HCT116 (cell line): ENCODE data around the gene SLC8A2. TPM values are rescaled to one million over a fixed set of nuclear protein-coding genes. Genes with fewer than 3 reads are reported as not detected.

Source experiments
- ATAC-seq: fragments of 200-7000 bp; cut with Tn5 transposase; 2 replicates; pipeline ENCODE4 v1.9.1; 2020; ENCODE audit warnings: mild to moderate bottlenecking, moderate library complexity
- BruUV-seq: library from RNA; stranded (reverse); fragments of 400-500 nt; replicated peaks from 2 replicates; lab custom pipeline; 2021; lab: Mats Ljungman, UMichigan
- CTCF ChIA-PET: fragments of 300-600 bp; sonication (Branson Sonifier 250); formaldehyde crosslinking; loops from one replicate; lab custom pipeline; 2021; ENCODE audit warnings: antibody characterized with exemption; lab: Charles Lee
- POLR2A ChIA-PET: fragments of 300-600, 350-600 bp; sonication (Branson Sonifier 250); formaldehyde crosslinking; loops from one replicate; lab custom pipeline; 2021; ENCODE audit warnings: antibody characterized with exemption; lab: Charles Lee
- RAD21 ChIA-PET, 2 experiments: fragments of 300-600 bp; sonication (Branson Sonifier 250); formaldehyde crosslinking; loops; one replicate each; lab custom pipeline; 2023; ENCODE audit warnings: low total read pairs in 2 of 2; ENCODE audit not compliant: uncharacterized antibody in 2 of 2, unreplicated experiment in 2 of 2, low non-redundant PET in 1 of 2; lab: Charles Lee
- DNase-seq: peaks from one replicate; pipeline ENCODE4 v3.0.0-alpha.2; 2010; ENCODE audit warnings: low read depth, low spot score
- H2AFZ ChIP-seq: fragments of 200-600 bp; shearing (Covaris generic), sonication (generic); 2 replicates; pipeline ENCODE4 v1.6.1; 2017; ENCODE audit warnings: low read depth, mixed run types, mixed read lengths, antibody characterized with exemption, low read length; ENCODE audit not compliant: poor library complexity, severe bottlenecking
- H3K27ac ChIP-seq: 2 replicates; pipeline ENCODE4 v1.5.1; 2012; ENCODE audit warnings: low read depth, low read length
- H3K27me3 ChIP-seq: fragments of 200-600 bp; sonication (generic); 2 replicates; pipeline ENCODE4 v1.6.1; 2016; ENCODE audit warnings: mixed run types, low read length, mixed read lengths; ENCODE audit not compliant: insufficient read depth
- H3K36me3 ChIP-seq, 2 experiments: fragments of 200-500 bp in 1 of 2; fragments of 200-600 bp in 1 of 2; sonication (Bioruptor generic) in 1 of 2; sonication (generic) in 1 of 2; 2 replicates each; pipeline versions ENCODE4 v1.5.1 to v1.6.1; 2014 to 2016; ENCODE audit warnings: low read length in 2 of 2, inconsistent platforms in 1 of 2, mixed read lengths in 1 of 2, mixed run types in 1 of 2; ENCODE audit not compliant: insufficient read depth in 2 of 2, control insufficient read depth in 1 of 2
- H3K4me1 ChIP-seq, 2 experiments: fragments of 200-600 bp in 1 of 2; sonication (generic) in 1 of 2; 2 replicates each; pipeline versions ENCODE4 v1.5.1 to v1.6.1; 2012 to 2017; ENCODE audit warnings: low read length in 2 of 2, inconsistent platforms in 1 of 2, mild to moderate bottlenecking in 1 of 2, mixed read lengths in 1 of 2, mixed run types in 1 of 2, moderate library complexity in 1 of 2; ENCODE audit not compliant: insufficient read depth in 2 of 2, control insufficient read depth in 1 of 2
- H3K4me2 ChIP-seq: fragments of 200-600 bp; sonication (generic); 2 replicates; pipeline ENCODE4 v1.6.1; 2017; ENCODE audit warnings: mixed run types, low read length, mixed read lengths
- H3K4me3 ChIP-seq, 2 experiments: fragments of 200-600 bp in 1 of 2; sonication (generic) in 1 of 2; replicated peaks in 1 of 2; 2 replicates each; pipeline ENCODE4 v1.5.1; 2011 to 2016; ENCODE audit warnings: low read length in 2 of 2, control low read depth in 1 of 2, low read depth in 1 of 2, mild to moderate bottlenecking in 1 of 2, mixed read lengths in 1 of 2, mixed run types in 1 of 2
- H3K79me2 ChIP-seq: fragments of 200-600 bp; sonication (generic); 2 replicates; pipeline ENCODE4 v1.6.1; 2017; ENCODE audit warnings: mild to moderate bottlenecking, mixed run types, low read length, moderate library complexity, mixed read lengths; ENCODE audit not compliant: insufficient read depth
- H3K9ac ChIP-seq: fragments of 200-600 bp; sonication (generic); 2 replicates; pipeline ENCODE4 v1.6.1; 2016; ENCODE audit warnings: low read length, mixed read lengths
- H3K9me2 ChIP-seq: fragments of 200-600 bp; sonication (generic), shearing (Covaris generic); 2 replicates; pipeline ENCODE4 v1.6.1; 2017; ENCODE audit warnings: mixed run types, mild to moderate bottlenecking, moderate library complexity; ENCODE audit not compliant: insufficient read depth
- H3K9me3 ChIP-seq, 2 experiments: fragments of 200-500 bp in 1 of 2; fragments of 200-600 bp in 1 of 2; sonication (Bioruptor generic) in 1 of 2; sonication (generic) in 1 of 2; 2 replicates each; pipeline ENCODE4 v1.6.1; 2014 to 2017; ENCODE audit warnings: low read length in 2 of 2, mixed read lengths in 2 of 2, inconsistent platforms in 1 of 2, low read depth in 1 of 2, mild to moderate bottlenecking in 1 of 2, mixed run types in 1 of 2, moderate library complexity in 1 of 2; ENCODE audit not compliant: control insufficient read depth in 1 of 2, insufficient read depth in 1 of 2
- H4K20me1 ChIP-seq: fragments of 200-600 bp; sonication (generic), shearing (Covaris generic); 2 replicates; pipeline ENCODE4 v1.6.1; 2017; ENCODE audit warnings: mixed run types, mild to moderate bottlenecking, moderate library complexity; ENCODE audit not compliant: insufficient read depth
- CEBPB ChIP-seq: IDR thresholded peaks from 2 replicates; pipeline ENCODE4 v1.6.1; 2012; ENCODE audit warnings: low read depth
- ELF1 ChIP-seq: IDR thresholded peaks from 2 replicates; pipeline ENCODE4 v1.6.1; 2012; ENCODE audit warnings: low read depth, borderline replicate concordance
- EZH2 ChIP-seq: fragments of 200-600 bp; sonication (generic); IDR thresholded peaks from 2 replicates; pipeline ENCODE4 v1.6.1; 2017; ENCODE audit warnings: antibody characterized with exemption, mixed run types
- EZH2phosphoT487 ChIP-seq: fragments of 200-600 bp; IDR thresholded peaks from 2 replicates; pipeline ENCODE4 v1.6.1; 2018; ENCODE audit warnings: antibody characterized with exemption, borderline replicate concordance
- FOSL1 ChIP-seq: IDR thresholded peaks from 2 replicates; pipeline ENCODE4 v1.6.1; 2012; ENCODE audit warnings: low read depth
- POLR2A ChIP-seq: IDR thresholded peaks from 2 replicates; pipeline ENCODE4 v1.7.0; 2011; ENCODE audit warnings: borderline replicate concordance; ENCODE audit not compliant: insufficient read depth, insufficient read length; ENCODE audit errors: extremely low read depth
- POLR2AphosphoS5 ChIP-seq: IDR thresholded peaks from 2 replicates; pipeline ENCODE4 v1.6.1; 2011; ENCODE audit warnings: mild to moderate bottlenecking, low read depth, low read length, moderate library complexity
- SP1 ChIP-seq: IDR thresholded peaks from 2 replicates; pipeline ENCODE4 v1.6.1; 2012; ENCODE audit warnings: low read depth
- SRF ChIP-seq: IDR thresholded peaks from 2 replicates; pipeline ENCODE4 v1.6.1; 2012; ENCODE audit warnings: low read depth
- TCF7L2 ChIP-seq: IDR thresholded peaks from 2 replicates; pipeline ENCODE4 v1.7.0; 2011; ENCODE audit warnings: borderline replicate concordance, inconsistent platforms; ENCODE audit not compliant: insufficient read depth, insufficient read length; ENCODE audit errors: extremely low read depth
- YY1 ChIP-seq: IDR thresholded peaks from 2 replicates; pipeline ENCODE4 v1.6.1; 2011; ENCODE audit warnings: low read length, low read depth, moderate library complexity, mild to moderate bottlenecking; ENCODE audit not compliant: insufficient replicate concordance; ENCODE audit errors: extremely low read depth
- ZNF274 ChIP-seq: fragments of 200-500 bp; sonication (Bioruptor generic); IDR thresholded peaks from 2 replicates; pipeline ENCODE4 v1.6.1; 2014; ENCODE audit warnings: mild to moderate bottlenecking, low read depth, low read length, inconsistent platforms
- intact Hi-C: fragments of 100-400 bp; cut with micrococcal nuclease; formaldehyde crosslinking; loops from 2 replicates; pipeline ENCODE4 v1.10.0; 2022
- total RNA-seq: library from RNA; stranded (reverse); gene quantifications from one replicate; pipeline ENCODE4 v1.2.1, GENCODE V29; 2021; ENCODE audit not compliant: unreplicated experiment
- TF ChIP-seq, protein P1 (sequence below), 3 experiments: fragments of 200-600 bp in 1 of 3; sonication (generic) in 1 of 3; IDR thresholded peaks in 2 of 3; conservative IDR thresholded peaks in 1 of 3; 2 replicates each; pipeline ENCODE4 v1.5.1; 2012 to 2017; ENCODE audit warnings: low read depth in 2 of 3, low read length in 2 of 3, antibody characterized with exemption in 1 of 3, borderline replicate concordance in 1 of 3, control low read depth in 1 of 3, mild to moderate bottlenecking in 1 of 3, mixed read lengths in 1 of 3, mixed run types in 1 of 3, moderate library complexity in 1 of 3; ENCODE audit not compliant: insufficient read depth in 1 of 3
- TF ChIP-seq, protein P2 (sequence below): IDR thresholded peaks from 2 replicates; pipeline ENCODE4 v1.6.1; 2011; ENCODE audit warnings: mild to moderate bottlenecking, low read length, moderate library complexity; ENCODE audit not compliant: insufficient replicate concordance; ENCODE audit errors: extremely low read depth
- TF ChIP-seq, protein P3 (sequence below): IDR thresholded peaks from 2 replicates; pipeline ENCODE4 v1.6.1; 2012

Gene SLC8A2
- total RNA-seq, 1 experiment from 2014 or later = 0.98 TPM

DNA sequence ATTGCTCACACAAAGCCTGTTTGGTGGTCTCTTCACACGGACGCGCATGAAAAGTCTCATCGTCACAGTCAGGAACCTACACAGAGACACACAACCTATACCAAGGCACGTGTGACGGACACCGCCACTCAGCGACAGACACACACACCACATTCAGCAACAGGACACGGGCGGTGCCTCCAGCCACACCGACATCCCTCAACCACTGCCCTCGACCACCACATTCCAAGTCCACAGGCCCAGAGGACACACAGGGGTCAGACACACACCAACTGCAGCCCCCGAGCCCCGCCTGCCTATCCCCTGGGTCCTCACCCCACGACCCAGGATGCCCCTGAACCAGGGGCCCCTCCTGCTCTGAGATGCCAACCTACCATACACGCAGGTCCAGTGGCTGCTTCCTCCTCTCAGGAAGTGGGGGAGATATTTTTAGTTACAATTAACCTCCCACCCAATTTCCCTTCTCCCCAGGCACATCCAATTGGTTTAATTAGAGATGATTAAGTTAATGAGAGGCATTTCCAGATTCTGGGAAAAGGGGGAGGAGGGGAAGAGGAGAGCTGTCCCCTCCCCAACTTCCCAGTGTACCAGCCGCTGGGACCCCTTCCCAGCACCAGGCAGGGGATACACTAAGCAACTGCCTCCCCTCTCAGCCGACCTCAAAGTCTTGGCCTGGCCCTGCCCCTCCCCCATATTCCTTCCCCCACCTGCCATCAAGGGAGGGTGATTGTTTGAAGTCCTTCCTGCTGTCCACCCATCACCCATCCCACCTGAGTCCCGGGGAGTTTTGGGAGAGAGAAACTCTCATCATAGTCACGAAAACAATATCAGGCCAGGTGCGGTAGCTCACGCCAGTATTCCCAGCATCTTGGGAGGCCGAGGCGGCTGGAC lies 72.7 kb downstream of the SLC8A2 start:
- H3K4me1 ChIP-seq = no peaks in the 10 kb centered on the region
- ChIA-PET CTCF (no interaction called here), RAD21 (no interaction called here), POLR2A (no interaction called here)
- no peaks in the 10 kb centered on the region for H3K9me3 ChIP-seq
- TF ChIP-seq, protein P1, sequence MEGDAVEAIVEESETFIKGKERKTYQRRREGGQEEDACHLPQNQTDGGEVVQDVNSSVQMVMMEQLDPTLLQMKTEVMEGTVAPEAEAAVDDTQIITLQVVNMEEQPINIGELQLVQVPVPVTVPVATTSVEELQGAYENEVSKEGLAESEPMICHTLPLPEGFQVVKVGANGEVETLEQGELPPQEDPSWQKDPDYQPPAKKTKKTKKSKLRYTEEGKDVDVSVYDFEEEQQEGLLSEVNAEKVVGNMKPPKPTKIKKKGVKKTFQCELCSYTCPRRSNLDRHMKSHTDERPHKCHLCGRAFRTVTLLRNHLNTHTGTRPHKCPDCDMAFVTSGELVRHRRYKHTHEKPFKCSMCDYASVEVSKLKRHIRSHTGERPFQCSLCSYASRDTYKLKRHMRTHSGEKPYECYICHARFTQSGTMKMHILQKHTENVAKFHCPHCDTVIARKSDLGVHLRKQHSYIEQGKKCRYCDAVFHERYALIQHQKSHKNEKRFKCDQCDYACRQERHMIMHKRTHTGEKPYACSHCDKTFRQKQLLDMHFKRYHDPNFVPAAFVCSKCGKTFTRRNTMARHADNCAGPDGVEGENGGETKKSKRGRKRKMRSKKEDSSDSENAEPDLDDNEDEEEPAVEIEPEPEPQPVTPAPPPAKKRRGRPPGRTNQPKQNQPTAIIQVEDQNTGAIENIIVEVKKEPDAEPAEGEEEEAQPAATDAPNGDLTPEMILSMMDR (IDR thresholded peaks at IDR 0.05 in 2 of 3, conservative IDR thresholded peaks at IDR 0.05 in 1 of 3; ENCODE audit: borderline replicate concordance in 1 of 3, insufficient read depth in 1 of 3, low read depth in 2 of 3, low read length in 2 of 3) = no peak
- no peak for TF ChIP-seq SP1
- TF ChIP-seq, protein P2, sequence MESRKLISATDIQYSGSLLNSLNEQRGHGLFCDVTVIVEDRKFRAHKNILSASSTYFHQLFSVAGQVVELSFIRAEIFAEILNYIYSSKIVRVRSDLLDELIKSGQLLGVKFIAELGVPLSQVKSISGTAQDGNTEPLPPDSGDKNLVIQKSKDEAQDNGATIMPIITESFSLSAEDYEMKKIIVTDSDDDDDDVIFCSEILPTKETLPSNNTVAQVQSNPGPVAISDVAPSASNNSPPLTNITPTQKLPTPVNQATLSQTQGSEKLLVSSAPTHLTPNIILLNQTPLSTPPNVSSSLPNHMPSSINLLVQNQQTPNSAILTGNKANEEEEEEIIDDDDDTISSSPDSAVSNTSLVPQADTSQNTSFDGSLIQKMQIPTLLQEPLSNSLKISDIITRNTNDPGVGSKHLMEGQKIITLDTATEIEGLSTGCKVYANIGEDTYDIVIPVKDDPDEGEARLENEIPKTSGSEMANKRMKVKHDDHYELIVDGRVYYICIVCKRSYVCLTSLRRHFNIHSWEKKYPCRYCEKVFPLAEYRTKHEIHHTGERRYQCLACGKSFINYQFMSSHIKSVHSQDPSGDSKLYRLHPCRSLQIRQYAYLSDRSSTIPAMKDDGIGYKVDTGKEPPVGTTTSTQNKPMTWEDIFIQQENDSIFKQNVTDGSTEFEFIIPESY = no peak
- no peak for TF ChIP-seq EZH2phosphoT487
- TF ChIP-seq EZH2 = no peak
- TF ChIP-seq CEBPB = no peak
- TF ChIP-seq, protein P3, sequence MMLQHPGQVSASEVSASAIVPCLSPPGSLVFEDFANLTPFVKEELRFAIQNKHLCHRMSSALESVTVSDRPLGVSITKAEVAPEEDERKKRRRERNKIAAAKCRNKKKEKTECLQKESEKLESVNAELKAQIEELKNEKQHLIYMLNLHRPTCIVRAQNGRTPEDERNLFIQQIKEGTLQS = no peak
- no peak for TF ChIP-seq YY1
- TF ChIP-seq POLR2AphosphoS5 = no peak
- TF ChIP-seq SRF = no peak
- TF ChIP-seq POLR2A = no peak
- no peak for TF ChIP-seq FOSL1
- TF ChIP-seq ZNF274 = no peak
- TF ChIP-seq ELF1 = no peak
- TF ChIP-seq TCF7L2 = no peak
- no peak overlapping the region for H3K4me2 ChIP-seq
- no peaks in the 10 kb centered on the region for H4K20me1 ChIP-seq
- no peak overlapping the region for H3K27ac ChIP-seq
- H3K4me3 ChIP-seq = no peak overlapping the region
- ATAC-seq (no peak), DNase-seq (no peak)
- no peak overlapping the region for H2AFZ ChIP-seq
- H3K9me2 ChIP-seq = no peaks in the 10 kb centered on the region
- intact Hi-C loops = no loop called here
- no peak overlapping the region for H3K9ac ChIP-seq
- BruUV-seq = no TSS peak
- H3K79me2 ChIP-seq = no peaks in the 10 kb centered on the region
- no peaks in the 10 kb centered on the region for H3K27me3 ChIP-seq
- no peaks in the 10 kb centered on the region for H3K36me3 ChIP-seq
